Naive thymus-derived CD4-positive, alpha-beta T cell (primary cell): Measurements from ENCODE around the gene NR4A3. TPM values are rescaled to one million over a fixed set of nuclear protein-coding genes. Genes with fewer than 3 reads are reported as not detected.
A peak's percentile ranks its signal among the peaks of the same experiment; 100 is the strongest.

Experiments
- ATAC-seq: fragments of 150-1000 bp; cut with Tn5 transposase; 2 replicates; pipeline ENCODE4 v1.10.0; 2021; ENCODE audit warnings: mild to moderate bottlenecking, moderate library complexity
- CTCF ChIA-PET: fragments of 350-600 bp; sonication (Branson Sonifier 250); formaldehyde crosslinking; loops from one replicate; lab custom pipeline; 2021; ENCODE audit warnings: antibody characterized with exemption; lab: Charles Lee
- POLR2A ChIA-PET: fragments of 350-600 bp; sonication (Branson Sonifier 250); formaldehyde crosslinking; loops from one replicate; lab custom pipeline; 2021; ENCODE audit warnings: antibody characterized with exemption, inconsistent platforms; lab: Charles Lee
- DNase-seq, 9 donors: peaks; one replicate each; pipeline versions ENCODE4 v3.0.0 to v3.0.0-alpha.2; 2020 to 2022; ENCODE audit warnings: mixed read lengths in 1 of 9
- H3K27ac ChIP-seq: one replicate; pipeline ENCODE4 v1.7.0; 2013; ENCODE audit warnings: mild to moderate bottlenecking, low read depth, low read length, moderate library complexity
- H3K27me3 ChIP-seq, 2 donors: one replicate each; pipeline ENCODE4 v1.7.0; 2013; ENCODE audit warnings: low read length in 2 of 2, mild to moderate bottlenecking in 2 of 2, moderate library complexity in 2 of 2; ENCODE audit not compliant: control insufficient read depth in 2 of 2, insufficient read depth in 2 of 2
- H3K36me3 ChIP-seq, 3 experiments: 1 replicate in 2 of 3; 2 replicates in 1 of 3; pipeline ENCODE4 v1.7.0; 2013; ENCODE audit warnings: low read length in 3 of 3, mild to moderate bottlenecking in 3 of 3, moderate library complexity in 1 of 3; ENCODE audit not compliant: insufficient read depth in 3 of 3, control insufficient read depth in 2 of 3
- H3K4me1 ChIP-seq, 2 donors: one replicate each; pipeline ENCODE4 v1.7.0; 2013; ENCODE audit warnings: low read length in 2 of 2, mild to moderate bottlenecking in 2 of 2, moderate library complexity in 1 of 2; ENCODE audit not compliant: control insufficient read depth in 2 of 2, insufficient read depth in 2 of 2
- H3K4me3 ChIP-seq: 2 replicates; pipeline ENCODE4 v1.7.0; 2013; ENCODE audit warnings: mild to moderate bottlenecking, low read length
- H3K9me3 ChIP-seq, 3 experiments: 1 replicate in 2 of 3; 2 replicates in 1 of 3; pipeline ENCODE4 v1.7.0; 2013; ENCODE audit warnings: low read length in 3 of 3; ENCODE audit not compliant: control insufficient read depth in 2 of 3
- H3K27ac Mint-ChIP-seq, 9 donors: one replicate each; pipeline ENCODE4 v1.8.0; 2020 to 2022; ENCODE audit warnings: mixed read lengths in 9 of 9, mild to moderate bottlenecking in 8 of 9, moderate library complexity in 5 of 9, inconsistent platforms in 2 of 9
- H3K27me3 Mint-ChIP-seq, 5 donors: one replicate each; pipeline ENCODE4 v1.8.0; 2021 to 2022; ENCODE audit warnings: mixed read lengths in 5 of 5, mild to moderate bottlenecking in 1 of 5
- H3K36me3 Mint-ChIP-seq, 5 donors: one replicate each; pipeline ENCODE4 v1.8.0; 2020 to 2022; ENCODE audit warnings: mixed read lengths in 5 of 5, mild to moderate bottlenecking in 3 of 5, inconsistent platforms in 1 of 5
- H3K4me1 Mint-ChIP-seq, 7 donors: one replicate each; pipeline ENCODE4 v1.8.0; 2020 to 2022; ENCODE audit warnings: mixed read lengths in 7 of 7, mild to moderate bottlenecking in 3 of 7, inconsistent platforms in 1 of 7
- H3K4me3 Mint-ChIP-seq, 10 donors: one replicate each; pipeline ENCODE4 v1.8.0; 2020 to 2022; ENCODE audit warnings: mild to moderate bottlenecking in 10 of 10, mixed read lengths in 10 of 10, moderate library complexity in 6 of 10, inconsistent platforms in 2 of 10
- H3K9me3 Mint-ChIP-seq, 11 donors: one replicate each; pipeline ENCODE4 v1.8.0; 2020 to 2022; ENCODE audit warnings: mixed read lengths in 11 of 11, mild to moderate bottlenecking in 4 of 11, inconsistent platforms in 1 of 11, moderate library complexity in 1 of 11
- intact Hi-C, 2 donors: fragments of 100-400 bp; cut with micrococcal nuclease; formaldehyde crosslinking; loops; one replicate each; pipeline ENCODE4 v1.15.1; 2023
- polyA plus RNA-seq, 2 donors: library from polyadenylated mRNA; unstranded; fragments of 300-500 nt; fragmentation: Illumina TruSeq; gene quantifications; one replicate each; pipeline ENCODE4 v1.2.3, GENCODE V29; 2021
- total RNA-seq, 6 experiments: library from RNA in 5 of 6; stranded (reverse) in 5 of 6; gene quantifications; 1 replicate in 5 of 6; 2 replicates in 1 of 6; pipeline ENCODE4 v1.2.3 and lab custom pipeline; 2021 to 2026

NR4A3 gene
- total and polyA plus RNA-seq, 7 experiments from 2014 or later: 0.08 to 20.2 (median 5.6) TPM; not detected in 2

DNA sequence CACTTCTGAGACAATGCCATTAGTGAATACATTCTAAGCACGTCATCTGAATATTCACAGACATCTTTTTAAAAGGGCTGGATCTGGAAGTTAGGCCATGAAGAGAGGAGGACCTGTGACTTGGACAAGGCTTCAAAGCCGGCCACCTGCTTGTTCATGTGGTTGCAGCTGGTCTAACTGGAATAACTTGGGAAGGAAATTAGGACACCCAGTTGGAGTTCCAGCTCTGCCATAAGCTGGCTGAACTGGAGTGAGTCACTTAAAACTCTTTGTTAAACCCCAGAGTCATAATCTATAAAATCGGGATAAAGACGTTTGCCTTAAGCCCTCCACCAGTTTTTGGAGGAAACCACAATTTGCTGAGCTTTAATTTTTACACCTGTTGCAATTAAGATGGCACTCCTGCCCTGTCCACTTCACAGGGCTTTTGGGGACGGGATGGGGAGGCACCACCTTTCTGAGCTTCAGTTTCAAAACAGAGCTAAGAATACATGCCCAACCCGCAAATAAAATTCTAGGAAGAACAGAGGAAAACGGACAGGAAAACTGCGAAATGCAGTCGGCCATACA lies 84.2 kb downstream of the NR4A3 start:
- H3K4me3 ChIP-seq: peak overlapping the region; percentile 96
- peak overlapping the region; percentile 99 for H3K27ac ChIP-seq
- H3K27ac Mint-ChIP-seq: peak overlapping the region; percentile 83 to 99 (median 97)

DNA sequence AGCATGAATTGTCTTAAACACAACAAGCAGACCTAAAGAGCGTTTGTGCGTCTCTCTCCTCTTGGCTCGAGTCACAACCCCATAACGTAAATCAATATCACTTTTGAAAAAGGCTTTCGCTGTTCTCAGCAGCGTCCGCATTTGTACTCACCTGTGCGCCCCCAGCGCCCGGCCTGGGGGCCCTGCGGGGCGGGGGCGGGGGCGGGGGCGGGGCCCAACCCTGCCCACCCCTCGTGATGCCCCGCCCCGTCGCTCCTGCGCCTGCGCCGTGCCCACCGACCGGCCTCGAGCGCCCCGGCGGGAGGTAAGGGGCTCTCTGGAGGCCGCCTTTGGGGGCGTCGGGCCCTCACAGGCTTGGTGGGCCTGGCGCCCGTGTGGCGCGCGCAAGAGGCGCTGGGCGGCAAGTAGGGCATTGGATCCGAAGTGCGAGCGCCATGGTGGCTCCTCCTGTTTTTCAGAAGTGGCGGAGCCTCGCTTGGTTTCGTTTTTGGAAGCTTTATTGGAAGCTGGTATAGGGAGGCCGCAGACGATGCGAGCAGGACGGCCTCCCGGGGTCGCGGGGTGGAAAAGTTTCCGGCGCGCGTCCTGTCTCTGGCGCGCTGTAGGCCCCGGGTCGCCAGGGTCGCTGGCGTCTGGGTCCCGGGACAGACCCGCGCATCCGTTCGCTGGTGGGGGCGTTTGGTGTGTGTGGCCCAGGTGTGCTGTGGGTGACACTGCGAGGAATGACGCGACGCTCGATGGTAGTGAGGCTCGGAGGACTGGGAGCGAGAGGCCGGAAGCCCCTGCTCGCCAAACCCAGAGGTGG lies 84.9 kb downstream of the NR4A3 start, which contains the start of gene STX17:
TSS of gene STX17 (plus strand) at position 252 of the 805 bp plus-strand sequence. CDS start 8,586 bp downstream, outside the sequence.
- Histone ChIP-seq H3K4me1 (peaks cover 14 to 17% of the 10 kb centered on the region in 2 donors), H3K4me3 (peak within 1 kb of the TSS; percentile 96), H3K36me3 (peaks cover 0 to 6% (median 0%) of the 10 kb centered on the region in 3 experiments), H3K27ac (peak within 1 kb of the TSS; percentile 99), H3K27me3 (no peaks in the 10 kb centered on the region), H3K9me3 (no peaks in the 10 kb centered on the region)
- Mint-ChIP-seq H3K4me1 (peaks cover 29 to 46% (median 40%) of the 10 kb centered on the region in 7 donors), H3K9me3 (no peaks in the 10 kb centered on the region), H3K27me3 (peaks cover 0 to 14% (median 7%) of the 10 kb centered on the region in 5 donors), H3K36me3 (peaks cover 0 to 7% (median 6%) of the 10 kb centered on the region in 5 donors), H3K27ac (peak within 1 kb of the TSS; percentile 96 to 100 (median 99)), H3K4me3 (peak within 1 kb of the TSS; percentile 92 to 99 (median 97))
- CTCF ChIA-PET: interaction anchor here (0.8 kb wide), 1 partner anchor 744 kb away, joined by 3 read pairs; no protein-coding TSS in a partner anchor
- DNase-seq (peak; percentile 78 to 94 (median 88)), ATAC-seq (peak; percentile 90)
- POLR2A ChIA-PET: interaction anchor here (0.7 to 1.8 kb wide), 9 partner anchors 12 to 689 kb away, joined by 3 to 8 read pairs (median 3); partner anchors contain the start of gene NR4A3
- intact Hi-C loops: loop anchor here (1.0 to 5.0 kb wide), 15 partner anchors 41 to 1627 kb away; partner anchors contain the start of genes SEC61B (in 2 of the 2), ALG2 (in 1 of the 2), ERP44 (in 1 of the 2) and INVS (in 1 of the 2)

More for the DNA sequence above, 84.2 kb downstream of the NR4A3 start:
- Mint-ChIP-seq H3K36me3 (peaks cover 0 to 7% (median 0%) of the 10 kb centered on the region in 5 donors), H3K4me1 (peaks cover 27 to 42% (median 35%) of the 10 kb centered on the region in 7 donors), H3K27me3 (peaks cover 0 to 16% (median 7%) of the 10 kb centered on the region in 5 donors), H3K4me3 (peak overlapping the region; percentile 89 to 99 (median 96)), H3K9me3 (no peaks in the 10 kb centered on the region)
- ATAC-seq (no peak), DNase-seq (peak in 1 of 9 donors; percentile 5)
- peaks cover 0 to 4% (median 0%) of the 10 kb centered on the region in 3 experiments for H3K36me3 ChIP-seq
- peaks cover 12 to 17% of the 10 kb centered on the region in 2 donors for H3K4me1 ChIP-seq
- H3K27me3 ChIP-seq: no peaks in the 10 kb centered on the region
- CTCF ChIA-PET: interaction anchor here (0.6 to 0.8 kb wide), 2 partner anchors 126 to 743 kb away, joined by 3 read pairs; no protein-coding TSS in a partner anchor
- POLR2A ChIA-PET: interaction anchor here (0.7 to 1.8 kb wide), 5 partner anchors 15 to 690 kb away, joined by 3 to 8 read pairs (median 4); partner anchors contain the start of gene NR4A3
- intact Hi-C loops: loop anchor here (1.0 to 5.0 kb wide), 14 partner anchors 41 to 1627 kb away; partner anchors contain the start of genes SEC61B (in 2 of the 2), ALG2 (in 1 of the 2), ERP44 (in 1 of the 2) and INVS (in 1 of the 2)
- no peaks in the 10 kb centered on the region for H3K9me3 ChIP-seq

DNA sequence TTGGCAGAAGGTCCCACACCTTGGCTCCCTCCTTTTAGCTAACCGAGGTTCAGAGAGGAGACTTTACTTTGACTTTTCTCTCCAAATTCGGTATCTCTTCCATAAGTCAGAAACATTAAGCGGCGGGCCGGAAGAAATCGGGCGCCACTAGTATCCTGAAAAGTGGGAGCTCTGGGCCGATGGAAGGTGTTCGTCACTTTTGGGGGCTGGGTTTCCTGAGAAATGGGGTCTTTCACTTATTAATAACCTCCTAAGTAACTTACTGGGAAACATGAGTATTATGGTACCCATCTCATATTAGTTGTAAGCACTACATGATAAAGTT lies 85.5 kb downstream of the NR4A3 start:
- H3K4me3 ChIP-seq: peak overlapping the region; percentile 96
- peaks cover 0 to 12% (median 5%) of the 10 kb centered on the region in 5 donors for H3K27me3 Mint-ChIP-seq
- H3K36me3 ChIP-seq: peaks cover 0 to 8% (median 0%) of the 10 kb centered on the region in 3 experiments
- no peaks in the 10 kb centered on the region for H3K9me3 Mint-ChIP-seq
- POLR2A ChIA-PET: interaction anchor here (0.5 to 1.8 kb wide), 8 partner anchors 11 to 88 kb away, joined by 3 to 8 read pairs (median 4); partner anchors contain the start of gene NR4A3
- H3K4me1 ChIP-seq: peaks cover 15 to 17% of the 10 kb centered on the region in 2 donors
- no peaks in the 10 kb centered on the region for H3K27me3 ChIP-seq
- H3K9me3 ChIP-seq: no peaks in the 10 kb centered on the region
- ATAC-seq (no peak), DNase-seq (no peak)
- peak overlapping the region; percentile 96 to 100 (median 99) for H3K27ac Mint-ChIP-seq
- CTCF ChIA-PET: no interaction called here
- intact Hi-C loops: loop anchor here (1.0 to 5.0 kb wide), 10 partner anchors 40 to 1492 kb away; partner anchors contain the start of genes SEC61B (in 2 of the 2), ALG2 (in 1 of the 2), ERP44 (in 1 of the 2) and INVS (in 1 of the 2)
- H3K27ac ChIP-seq: peak overlapping the region; percentile 99
- peaks cover 30 to 48% (median 43%) of the 10 kb centered on the region in 7 donors for H3K4me1 Mint-ChIP-seq
- H3K4me3 Mint-ChIP-seq: peak overlapping the region; percentile 92 to 99 (median 97)
- H3K36me3 Mint-ChIP-seq: peaks cover 0 to 9% (median 6%) of the 10 kb centered on the region in 5 donors

DNA sequence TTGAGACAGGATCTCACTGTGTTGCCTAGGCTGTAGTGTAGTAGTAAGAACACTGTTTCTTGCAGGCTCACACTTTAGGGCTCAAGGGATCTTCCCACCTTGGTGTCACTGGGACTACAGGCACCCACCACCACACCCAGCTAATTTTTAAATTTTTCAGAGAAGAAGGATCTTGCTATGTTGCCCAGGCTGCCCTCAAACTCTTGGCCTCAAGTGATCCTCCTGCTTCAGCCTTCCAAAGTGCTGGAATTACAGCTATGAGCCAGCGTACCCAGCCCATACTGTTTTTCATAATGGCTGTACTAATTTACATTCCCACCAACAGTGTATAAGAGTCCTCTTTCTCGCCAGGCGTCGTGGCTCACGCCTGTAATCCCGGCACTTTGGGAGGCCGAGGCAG lies 89.9 kb downstream of the NR4A3 start:
- peaks cover 26 to 68% (median 55%) of the 10 kb centered on the region in 7 donors for H3K4me1 Mint-ChIP-seq

More for the DNA sequence above, 89.9 kb downstream of the NR4A3 start:
- peaks cover 6 to 15% of the 10 kb centered on the region in 2 donors for H3K4me1 ChIP-seq
- intact Hi-C loops: no loop called here
- Mint-ChIP-seq H3K9me3 (no peaks in the 10 kb centered on the region), H3K4me3 (peak overlapping the region in 2 of 10 donors; percentile 10 to 29), H3K27me3 (no peaks in the 10 kb centered on the region), H3K27ac (no peak overlapping the region), H3K36me3 (peaks cover 0 to 37% (median 20%) of the 10 kb centered on the region in 5 donors)
- no peaks in the 10 kb centered on the region for H3K27me3 ChIP-seq
- no peaks in the 10 kb centered on the region for H3K9me3 ChIP-seq
- DNase-seq (no peak), ATAC-seq (no peak)
- ChIA-PET POLR2A (no interaction called here), CTCF (no interaction called here)
- H3K4me3 ChIP-seq: no peak overlapping the region
- no peak overlapping the region for H3K27ac ChIP-seq
- peaks cover 3 to 21% (median 6%) of the 10 kb centered on the region in 3 experiments for H3K36me3 ChIP-seq

Other genes starting within 250 kb of the NR4A3 start
- 10 to 100 TPM; 34.2 to 63.2 (median 51.2) TPM for gene STX17, start 84.8 kb downstream of the NR4A3 start, total RNA-seq
- 10 to 100 TPM; 33.7 to 38.8 TPM for gene STX17, start 84.8 kb downstream of the NR4A3 start, polyA plus RNA-seq